ENCODE data around the gene ZNF276. TPM values are rescaled to one million over a fixed set of nuclear protein-coding genes. Genes with fewer than 3 reads are reported as not detected.
"Not testable (repeated sequence)": the region's sequence is repeated elsewhere in the genome, so short reads cannot be mapped to it uniquely, and the experiment has no call there.

The ZNF276 gene
- total RNA-seq, 8 experiments from 2014 or later: 10.5 to 61.0 (median 16.0) TPM

- Histone ChIP-seq H3K27ac (no peak overlapping the region), H3K4me3 (no peak overlapping the region), H3K4me1 (replicated peaks in 1 of 2) (no peaks in the 10 kb centered on the region)
- 73 to 100% (median 91%) methylated on average over 1 to 4 of the region's 10 CpGs; no CpG with 5 or more reads in 5 of the 10 experiments for WGBS, 10 experiments
- ATAC-seq (replicated peaks in 6 of 8): no peak
- in situ Hi-C loops (cut with MboI; ENCODE audit: low pct_unique_long_range_greater_than_20kb in 2 of 9, low sequenced_read_pairs in 9 of 9, unreplicated experiment in 9 of 9): no loop called here
Observed at GRCh38 chr16:89765292-89765830, 44.0 kb downstream of the ZNF276 start.

GRCh38 chr16:89770367-89770766, 49.0 kb downstream of the ZNF276 start:
- 90 to 100% (median 97%) methylated on average over 1 to 11 of the region's 16 CpGs; no CpG with 5 or more reads in 5 of the 10 experiments for WGBS, 10 experiments
- in situ Hi-C loops (cut with MboI; ENCODE audit: low pct_unique_long_range_greater_than_20kb in 2 of 9, low sequenced_read_pairs in 9 of 9, unreplicated experiment in 9 of 9): no loop called here
- Histone ChIP-seq H3K4me1 (replicated peaks in 1 of 2) (no peaks in the 10 kb centered on the region), H3K27ac (no peak overlapping the region), H3K4me3 (no peak overlapping the region)
- no peak for ATAC-seq (replicated peaks in 6 of 8)

GRCh38 chr16:89775223-89775622, 53.9 kb downstream of the ZNF276 start:
- Histone ChIP-seq H3K4me3 (no peak overlapping the region), H3K4me1 (replicated peaks in 1 of 2) (no peaks in the 10 kb centered on the region), H3K27ac (no peak overlapping the region)
- no peak for ATAC-seq (replicated peaks in 6 of 8)
- WGBS, 10 experiments: 93 to 100% (median 100%) methylated on average over 2 to 6 of the region's 13 CpGs; no CpG with 5 or more reads in 4 of the 10 experiments
- in situ Hi-C loops (cut with MboI; ENCODE audit: low pct_unique_long_range_greater_than_20kb in 2 of 9, low sequenced_read_pairs in 9 of 9, unreplicated experiment in 9 of 9): no loop called here

GRCh38 chr16:89778211-89778610, 56.9 kb downstream of the ZNF276 start:
- WGBS, 10 experiments: 86 to 100% (median 100%) methylated on average over 1 to 4 of the region's 5 CpGs
- H3K4me3 ChIP-seq; H3K27ac ChIP-seq; ATAC-seq (replicated peaks in 6 of 8); H3K4me1 ChIP-seq (replicated peaks in 1 of 2); in situ Hi-C loops (cut with MboI; ENCODE audit: low pct_unique_long_range_greater_than_20kb in 2 of 9, low sequenced_read_pairs in 9 of 9, unreplicated experiment in 9 of 9): not testable (repeated sequence)

GRCh38 chr16:89779231-89779908, 58.0 kb downstream of the ZNF276 start:
- 89 to 100% (median 93%) methylated on average over 3 to 9 of the region's 13 CpGs; no CpG with 5 or more reads in 3 of the 10 experiments for WGBS, 10 experiments
- no peak for ATAC-seq (replicated peaks in 6 of 8)
- in situ Hi-C loops (cut with MboI; ENCODE audit: low pct_unique_long_range_greater_than_20kb in 2 of 9, low sequenced_read_pairs in 9 of 9, unreplicated experiment in 9 of 9): no loop called here
- Histone ChIP-seq H3K4me3 (no peak overlapping the region), H3K4me1 (replicated peaks in 1 of 2) (no peaks in the 10 kb centered on the region), H3K27ac (no peak overlapping the region)

GRCh38 chr16:89779909-89780305, 58.6 kb downstream of the ZNF276 start:
- ATAC-seq (replicated peaks in 6 of 8): no peak
- Histone ChIP-seq H3K27ac (no peak overlapping the region), H3K4me3 (no peak overlapping the region), H3K4me1 (replicated peaks in 1 of 2) (no peaks in the 10 kb centered on the region)
- in situ Hi-C loops (cut with MboI; ENCODE audit: low pct_unique_long_range_greater_than_20kb in 2 of 9, low sequenced_read_pairs in 9 of 9, unreplicated experiment in 9 of 9): no loop called here
- whole genome bisulfite sequencing, 10 experiments: 77 to 100% (median 100%) methylated on average over 1 to 3 of the region's 6 CpGs; no CpG with 5 or more reads in 5 of the 10 experiments

- H3K4me3 ChIP-seq: no peak overlapping the region
- 83 to 100% (median 100%) methylated on average over 1 to 3 of the region's 6 CpGs; no CpG with 5 or more reads in 2 of the 10 experiments for WGBS, 10 experiments
- ATAC-seq (replicated peaks in 6 of 8): no peak
- H3K27ac ChIP-seq: no peak overlapping the region
- in situ Hi-C loops (cut with MboI; ENCODE audit: low pct_unique_long_range_greater_than_20kb in 2 of 9, low sequenced_read_pairs in 9 of 9, unreplicated experiment in 9 of 9): no loop called here
- H3K4me1 ChIP-seq (replicated peaks in 1 of 2): peaks cover 4 to 6% of the 10 kb centered on the region in 2 donors
Observed at GRCh38 chr16:89782489-89782888, 61.2 kb downstream of the ZNF276 start.

GRCh38 chr16:89783952-89784351, 62.6 kb downstream of the ZNF276 start:
- 80 to 100% (median 95%) methylated on average over 1 to 5 of the region's 6 CpGs; no CpG with 5 or more reads in 1 of the 10 experiments for WGBS, 10 experiments
- H3K4me3 ChIP-seq; H3K27ac ChIP-seq; ATAC-seq (replicated peaks in 6 of 8); in situ Hi-C loops (cut with MboI; ENCODE audit: low pct_unique_long_range_greater_than_20kb in 2 of 9, low sequenced_read_pairs in 9 of 9, unreplicated experiment in 9 of 9); H3K4me1 ChIP-seq (replicated peaks in 1 of 2): not testable (repeated sequence)

GRCh38 chr16:89784406-89784805, 63.1 kb downstream of the ZNF276 start:
- in situ Hi-C loops (cut with MboI; ENCODE audit: low pct_unique_long_range_greater_than_20kb in 2 of 9, low sequenced_read_pairs in 9 of 9, unreplicated experiment in 9 of 9): no loop called here

GRCh38 chr16:89785523-89786155, 64.3 kb downstream of the ZNF276 start:
- no peak overlapping the region for H3K4me3 ChIP-seq
- WGBS, 10 experiments: 80 to 100% (median 98%) methylated on average over 1 to 8 of the region's 11 CpGs; no CpG with 5 or more reads in 1 of the 10 experiments
- in situ Hi-C loops (cut with MboI; ENCODE audit: low pct_unique_long_range_greater_than_20kb in 2 of 9, low sequenced_read_pairs in 9 of 9, unreplicated experiment in 9 of 9): no loop called here
- no peak overlapping the region for H3K27ac ChIP-seq
- ATAC-seq (replicated peaks in 6 of 8): no peak
- peaks cover 4 to 6% of the 10 kb centered on the region in 2 donors for H3K4me1 ChIP-seq (replicated peaks in 1 of 2)

More at GRCh38 chr16:89784406-89784805, 63.1 kb downstream of the ZNF276 start:
- H3K27ac ChIP-seq: no peak overlapping the region
- 60 to 100% (median 92%) methylated on average over 1 to 7 of the region's 7 CpGs for WGBS, 10 experiments
- no peak for ATAC-seq (replicated peaks in 6 of 8)
- peaks cover 4 to 6% of the 10 kb centered on the region in 2 donors for H3K4me1 ChIP-seq (replicated peaks in 1 of 2)
- no peak overlapping the region for H3K4me3 ChIP-seq

- H3K4me3 ChIP-seq: no peak overlapping the region
- peak overlapping the region; percentile 55 to 76 for H3K27ac ChIP-seq
- H3K4me1 ChIP-seq (replicated peaks in 1 of 2): peaks cover 5 to 6% of the 10 kb centered on the region in 2 donors
- 60 to 100% (median 92%) methylated on average over 1 to 10 of the region's 21 CpGs for WGBS, 10 experiments
- ATAC-seq (replicated peaks in 6 of 8): peak in 5 of 8 experiments; percentile 88 to 94 (median 91)
- in situ Hi-C loops (cut with MboI; ENCODE audit: low pct_unique_long_range_greater_than_20kb in 2 of 9, low sequenced_read_pairs in 9 of 9, unreplicated experiment in 9 of 9): no loop called here
Observed at GRCh38 chr16:89786474-89787364, 65.4 kb downstream of the ZNF276 start.

- in situ Hi-C loops (cut with MboI; ENCODE audit: low pct_unique_long_range_greater_than_20kb in 2 of 9, low sequenced_read_pairs in 9 of 9, unreplicated experiment in 9 of 9): no loop called here
- WGBS, 10 experiments: 70 to 100% (median 92%) methylated on average over 2 to 6 of the region's 9 CpGs; no CpG with 5 or more reads in 5 of the 10 experiments
- no peak overlapping the region for H3K4me3 ChIP-seq
- peaks cover 10 to 12% of the 10 kb centered on the region in 2 donors for H3K4me1 ChIP-seq (replicated peaks in 1 of 2)
- no peak for ATAC-seq (replicated peaks in 6 of 8)
- peak overlapping the region in 1 of 2 donors; percentile 76 for H3K27ac ChIP-seq
Observed at GRCh38 chr16:89787365-89787805, 66.0 kb downstream of the ZNF276 start.
